ENCODE data around the gene ME1.

The ME1 gene

DNA sequence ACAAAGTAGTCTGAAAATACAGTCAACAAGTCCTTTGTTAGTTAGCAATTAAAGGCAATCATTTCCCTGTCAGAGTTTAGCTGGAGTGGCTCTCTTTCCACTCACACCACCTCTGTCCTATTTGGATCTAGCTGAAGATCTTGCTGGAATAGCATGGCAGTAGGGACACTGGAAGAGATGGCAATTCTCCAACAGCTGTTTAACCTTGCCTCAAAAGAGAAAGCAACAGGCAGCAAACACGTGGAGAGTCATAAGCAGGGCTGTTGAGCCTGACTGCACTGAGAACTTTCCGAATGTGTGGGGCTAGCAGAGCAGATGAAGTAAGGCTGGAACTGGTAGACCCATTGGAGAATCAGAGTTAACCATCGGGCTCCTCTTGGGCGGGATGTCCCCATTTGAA, 43.5 kb upstream of the ME1 start:
- no peak overlapping the region for H3K4me3 ChIP-seq (ENCODE audit: low read length in 2 of 2)
- no peak overlapping the region for H3K14ac ChIP-seq (ENCODE audit: low read length)
- no peaks in the 10 kb centered on the region for H3K9me3 ChIP-seq (replicated peaks in 1 of 2; ENCODE audit: control insufficient read depth in 2 of 2, insufficient read depth in 1 of 2, low read depth in 1 of 2, low read length in 2 of 2)
- no peak overlapping the region for H2AFZ ChIP-seq (ENCODE audit: low read length)
- no peaks in the 10 kb centered on the region for H3K27me3 ChIP-seq (ENCODE audit: control insufficient read depth in 3 of 3, insufficient read depth in 3 of 3, low read depth in 1 of 3, low read length in 3 of 3)
- H2BK120ac ChIP-seq (ENCODE audit: low read depth, low read length): no peak overlapping the region
- no peaks in the 10 kb centered on the region for H3K36me3 ChIP-seq (replicated peaks in 1 of 2; ENCODE audit: control insufficient read depth in 2 of 2, insufficient read depth in 2 of 2, low read length in 2 of 2)
- no peak overlapping the region for H4K8ac ChIP-seq (ENCODE audit: low read depth, low read length)
- no peak overlapping the region for H3K18ac ChIP-seq (ENCODE audit: low read length)
- no peak for DNase-seq (ENCODE audit: low spot score)
- H2BK12ac ChIP-seq (ENCODE audit: low read length): no peak overlapping the region
- H3K23ac ChIP-seq (ENCODE audit: low read depth, low read length, poor library complexity): no peak overlapping the region
- WGBS, 2 donors (ENCODE audit: extremely low coverage in 2 of 2, insufficient read length in 2 of 2, insufficient replicate concordance in 1 of 2): no CpG with 5 or more reads among the region's 4 CpGs
- no peaks in the 10 kb centered on the region for H3K4me1 ChIP-seq (ENCODE audit: control insufficient read depth in 2 of 2, insufficient read depth in 1 of 2, low read depth in 1 of 2, low read length in 2 of 2)
- H2BK15ac ChIP-seq (ENCODE audit: low read length): no peak overlapping the region
- no peak overlapping the region for H2AK5ac ChIP-seq (ENCODE audit: low read depth, low read length)
- no peak overlapping the region for H4K91ac ChIP-seq (ENCODE audit: low read depth, low read length, poor library complexity)
- H3K4ac ChIP-seq (ENCODE audit: low read length): no peak overlapping the region
- no peak overlapping the region for H3K9ac ChIP-seq (ENCODE audit: low read depth, low read length, poor library complexity)
- no peak overlapping the region for H3K4me2 ChIP-seq (ENCODE audit: insufficient read depth, low read length, poor library complexity, severe bottlenecking)
- no peaks in the 10 kb centered on the region for H3K79me1 ChIP-seq (ENCODE audit: low read depth, low read length)
- H2BK5ac ChIP-seq (ENCODE audit: low read length): no peak overlapping the region
- H3K27ac ChIP-seq (replicated peaks; ENCODE audit: low read length): no peak overlapping the region

DNA sequence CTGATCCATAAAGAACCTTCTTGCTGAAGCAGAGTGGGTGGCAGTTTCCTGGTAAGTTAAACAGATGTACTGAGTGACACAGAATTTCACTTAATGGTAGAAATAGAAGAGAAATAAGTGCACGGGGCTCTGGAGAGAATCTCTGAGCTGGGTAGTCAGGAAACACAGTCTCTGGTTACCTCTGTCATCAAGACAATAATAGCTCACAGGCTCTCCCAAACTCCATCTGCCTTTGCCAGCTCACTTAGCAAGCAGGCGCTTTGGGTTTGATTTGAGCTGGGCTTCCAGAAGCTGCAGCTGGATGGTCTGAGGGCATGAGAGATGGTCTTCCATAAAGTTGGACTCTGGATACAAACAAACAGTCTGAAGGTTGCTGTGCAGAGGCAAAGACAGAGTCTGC, 41.9 kb upstream of the ME1 start:
- Histone ChIP-seq H4K8ac (ENCODE audit: low read depth, low read length) (no peak overlapping the region), H3K4me1 (ENCODE audit: control insufficient read depth in 2 of 2, insufficient read depth in 1 of 2, low read depth in 1 of 2, low read length in 2 of 2) (no peaks in the 10 kb centered on the region), H2BK120ac (ENCODE audit: low read depth, low read length) (no peak overlapping the region), H3K4ac (ENCODE audit: low read length) (no peak overlapping the region), H3K36me3 (replicated peaks in 1 of 2; ENCODE audit: control insufficient read depth in 2 of 2, insufficient read depth in 2 of 2, low read length in 2 of 2) (no peaks in the 10 kb centered on the region), H3K4me3 (ENCODE audit: low read length in 2 of 2) (no peak overlapping the region), H3K27ac (replicated peaks; ENCODE audit: low read length) (no peak overlapping the region), H2BK15ac (ENCODE audit: low read length) (no peak overlapping the region), H3K27me3 (ENCODE audit: control insufficient read depth in 3 of 3, insufficient read depth in 3 of 3, low read depth in 1 of 3, low read length in 3 of 3) (no peaks in the 10 kb centered on the region), H2AK5ac (ENCODE audit: low read depth, low read length) (no peak overlapping the region), H2BK12ac (ENCODE audit: low read length) (no peak overlapping the region), H3K4me2 (ENCODE audit: insufficient read depth, low read length, poor library complexity, severe bottlenecking) (no peak overlapping the region), H3K9ac (ENCODE audit: low read depth, low read length, poor library complexity) (no peak overlapping the region), H3K23ac (ENCODE audit: low read depth, low read length, poor library complexity) (no peak overlapping the region), H2AFZ (ENCODE audit: low read length) (no peak overlapping the region), H3K18ac (ENCODE audit: low read length) (no peak overlapping the region), H3K9me3 (replicated peaks in 1 of 2; ENCODE audit: control insufficient read depth in 2 of 2, insufficient read depth in 1 of 2, low read depth in 1 of 2, low read length in 2 of 2) (no peaks in the 10 kb centered on the region), H3K14ac (ENCODE audit: low read length) (no peak overlapping the region), H3K79me1 (ENCODE audit: low read depth, low read length) (no peaks in the 10 kb centered on the region), H4K91ac (ENCODE audit: low read depth, low read length, poor library complexity) (no peak overlapping the region), H2BK5ac (ENCODE audit: low read length) (no peak overlapping the region)
- WGBS, 2 donors (ENCODE audit: extremely low coverage in 2 of 2, insufficient read length in 2 of 2, insufficient replicate concordance in 1 of 2): no CpG with 5 or more reads among the region's 2 CpGs
- no peak for DNase-seq (ENCODE audit: low spot score)

DNA sequence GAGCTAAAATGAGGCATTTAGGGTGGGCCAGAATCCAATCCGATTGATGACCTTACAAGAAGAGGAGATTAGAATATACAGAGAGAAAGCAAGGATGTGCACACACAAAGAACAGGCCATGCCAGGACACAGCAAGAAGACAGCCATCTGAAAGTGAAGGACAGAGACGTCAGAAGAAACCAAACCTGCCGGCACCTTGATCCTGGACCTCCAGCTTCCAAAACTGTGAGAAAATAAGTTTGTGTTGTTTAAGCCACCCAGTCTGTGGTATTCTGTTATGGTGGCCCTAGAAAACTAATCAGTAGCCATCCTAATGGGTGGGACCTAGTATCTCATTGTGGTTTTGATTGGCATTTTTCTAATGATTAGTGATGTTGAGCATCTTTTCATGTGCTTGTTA, 39.7 kb upstream of the ME1 start:
- Histone ChIP-seq H2BK15ac (ENCODE audit: low read length) (no peak overlapping the region), H3K4me2 (ENCODE audit: insufficient read depth, low read length, poor library complexity, severe bottlenecking) (no peak overlapping the region), H4K91ac (ENCODE audit: low read depth, low read length, poor library complexity) (no peak overlapping the region), H3K27me3 (ENCODE audit: control insufficient read depth in 3 of 3, insufficient read depth in 3 of 3, low read depth in 1 of 3, low read length in 3 of 3) (no peaks in the 10 kb centered on the region), H2AFZ (ENCODE audit: low read length) (no peak overlapping the region), H2BK120ac (ENCODE audit: low read depth, low read length) (no peak overlapping the region), H3K9ac (ENCODE audit: low read depth, low read length, poor library complexity) (no peak overlapping the region), H4K8ac (ENCODE audit: low read depth, low read length) (no peak overlapping the region), H2BK12ac (ENCODE audit: low read length) (no peak overlapping the region), H2AK5ac (ENCODE audit: low read depth, low read length) (no peak overlapping the region), H3K23ac (ENCODE audit: low read depth, low read length, poor library complexity) (no peak overlapping the region), H3K9me3 (replicated peaks in 1 of 2; ENCODE audit: control insufficient read depth in 2 of 2, insufficient read depth in 1 of 2, low read depth in 1 of 2, low read length in 2 of 2) (no peaks in the 10 kb centered on the region), H3K4ac (ENCODE audit: low read length) (no peak overlapping the region), H3K36me3 (replicated peaks in 1 of 2; ENCODE audit: control insufficient read depth in 2 of 2, insufficient read depth in 2 of 2, low read length in 2 of 2) (no peaks in the 10 kb centered on the region), H3K14ac (ENCODE audit: low read length) (no peak overlapping the region), H3K4me1 (ENCODE audit: control insufficient read depth in 2 of 2, insufficient read depth in 1 of 2, low read depth in 1 of 2, low read length in 2 of 2) (no peaks in the 10 kb centered on the region), H3K79me1 (ENCODE audit: low read depth, low read length) (no peaks in the 10 kb centered on the region), H2BK5ac (ENCODE audit: low read length) (no peak overlapping the region), H3K4me3 (ENCODE audit: low read length in 2 of 2) (no peak overlapping the region), H3K18ac (ENCODE audit: low read length) (no peak overlapping the region), H3K27ac (replicated peaks; ENCODE audit: low read length) (no peak overlapping the region)
- DNase-seq (ENCODE audit: low spot score): no peak
- WGBS, 2 donors (ENCODE audit: extremely low coverage in 2 of 2, insufficient read length in 2 of 2, insufficient replicate concordance in 1 of 2): no CpG with 5 or more reads among the region's 3 CpGs

- no CpG with 5 or more reads among the region's 4 CpGs for WGBS, 2 donors (ENCODE audit: extremely low coverage in 2 of 2, insufficient read length in 2 of 2, insufficient replicate concordance in 1 of 2)
- H3K9ac ChIP-seq (ENCODE audit: low read depth, low read length, poor library complexity): no peak overlapping the region
- no peak overlapping the region for H3K27ac ChIP-seq (replicated peaks; ENCODE audit: low read length)
- no peak overlapping the region for H3K4ac ChIP-seq (ENCODE audit: low read length)
- no peaks in the 10 kb centered on the region for H3K9me3 ChIP-seq (replicated peaks in 1 of 2; ENCODE audit: control insufficient read depth in 2 of 2, insufficient read depth in 1 of 2, low read depth in 1 of 2, low read length in 2 of 2)
- no peak overlapping the region for H4K91ac ChIP-seq (ENCODE audit: low read depth, low read length, poor library complexity)
- H3K4me2 ChIP-seq (ENCODE audit: insufficient read depth, low read length, poor library complexity, severe bottlenecking): no peak overlapping the region
- H4K8ac ChIP-seq (ENCODE audit: low read depth, low read length): no peak overlapping the region
- no peak overlapping the region for H2BK5ac ChIP-seq (ENCODE audit: low read length)
- no peak overlapping the region for H2BK15ac ChIP-seq (ENCODE audit: low read length)
- H2BK12ac ChIP-seq (ENCODE audit: low read length): no peak overlapping the region
- no peak overlapping the region for H2AFZ ChIP-seq (ENCODE audit: low read length)
- H3K79me1 ChIP-seq (ENCODE audit: low read depth, low read length): no peaks in the 10 kb centered on the region
- no peak overlapping the region for H2AK5ac ChIP-seq (ENCODE audit: low read depth, low read length)
- H3K18ac ChIP-seq (ENCODE audit: low read length): no peak overlapping the region
- no peak overlapping the region for H3K23ac ChIP-seq (ENCODE audit: low read depth, low read length, poor library complexity)
- no peaks in the 10 kb centered on the region for H3K36me3 ChIP-seq (replicated peaks in 1 of 2; ENCODE audit: control insufficient read depth in 2 of 2, insufficient read depth in 2 of 2, low read length in 2 of 2)
- no peak overlapping the region for H2BK120ac ChIP-seq (ENCODE audit: low read depth, low read length)
- DNase-seq (ENCODE audit: low spot score): no peak
- no peak overlapping the region for H3K14ac ChIP-seq (ENCODE audit: low read length)
- no peaks in the 10 kb centered on the region for H3K4me1 ChIP-seq (ENCODE audit: control insufficient read depth in 2 of 2, insufficient read depth in 1 of 2, low read depth in 1 of 2, low read length in 2 of 2)
- H3K27me3 ChIP-seq (ENCODE audit: control insufficient read depth in 3 of 3, insufficient read depth in 3 of 3, low read depth in 1 of 3, low read length in 3 of 3): no peaks in the 10 kb centered on the region
- no peak overlapping the region for H3K4me3 ChIP-seq (ENCODE audit: low read length in 2 of 2)
Measured at GRCh38 chr6:83470001-83470400, 39.1 kb upstream of the ME1 start.

All from neuronal stem cell (in vitro differentiated cells).